GM12892 (cell line): ENCODE results near the gene TDRD12.

ENCODE experiments used
- DNase-seq: peaks from one replicate; pipeline ENCODE4 v3.0.0; 2011; ENCODE audit not compliant: insufficient read length
- FAIRE-seq: peaks from 2 replicates; lab custom pipeline; 2011; peaks lifted over from hg19 to GRCh38; lab: Jason Lieb, UNC
- POLR2A ChIP-seq: IDR thresholded peaks from 2 replicates; pipeline ENCODE4 v1.6.1; 2011; ENCODE audit warnings: low read depth, low read length, control low read depth
- POLR2AphosphoS5 ChIP-seq: IDR thresholded peaks from 2 replicates; pipeline ENCODE4 v1.6.1; 2011; ENCODE audit warnings: low read depth, low read length, control low read depth
- TAF1 ChIP-seq: IDR thresholded peaks from 2 replicates; pipeline ENCODE4 v1.6.1; 2011; ENCODE audit warnings: low read depth, mild to moderate bottlenecking, control low read depth, low read length, borderline replicate concordance

Gene TDRD12

DNA sequence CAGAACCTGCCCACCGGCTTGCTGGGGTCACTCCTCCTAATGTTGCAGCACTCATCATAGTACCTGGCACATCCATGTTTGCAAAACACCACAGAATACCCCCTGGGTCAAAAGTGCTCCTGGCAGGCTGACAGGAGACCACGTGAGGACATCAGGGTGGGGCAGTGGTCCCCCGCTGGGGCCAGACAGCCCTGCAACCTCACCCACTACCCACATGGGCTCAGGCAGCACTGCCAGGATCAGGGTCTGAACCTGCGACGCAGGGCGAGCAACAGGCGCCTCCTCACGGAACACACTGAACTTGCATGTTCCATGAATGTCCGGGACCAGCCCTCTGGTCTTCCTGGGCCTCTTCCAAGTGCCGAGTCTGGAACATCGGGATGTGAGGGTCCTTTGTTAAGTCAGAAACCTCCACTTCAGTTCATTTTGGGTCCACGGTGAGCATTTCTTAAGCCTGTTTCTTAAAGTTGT is 151.4 kb downstream of the TDRD12 start:
- no peak for DNase-seq
- no peak for TF ChIP-seq TAF1
- no peak for TF ChIP-seq POLR2AphosphoS5
- TF ChIP-seq POLR2A: no peak
- FAIRE-seq: no peak

DNA sequence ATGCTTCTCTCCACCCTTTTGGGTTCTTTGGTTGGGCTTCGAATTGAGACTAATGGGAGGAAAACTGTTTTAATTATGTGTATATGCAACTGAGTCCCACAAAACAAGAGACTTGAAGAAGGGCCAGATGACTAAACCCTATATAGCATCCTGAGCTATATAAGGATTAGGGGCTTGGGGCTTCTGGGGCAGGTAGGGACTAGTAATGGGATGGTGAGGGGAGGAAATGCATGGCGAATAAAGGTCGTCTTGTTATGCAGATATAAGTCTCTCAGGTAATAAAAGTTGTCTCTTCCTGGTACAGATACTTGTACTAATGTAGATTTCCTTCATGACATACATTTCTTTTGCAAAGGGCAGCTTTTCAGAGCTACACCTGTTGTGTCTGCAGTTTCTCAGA is 152.8 kb downstream of the TDRD12 start:
- TF ChIP-seq POLR2AphosphoS5 (no peak), POLR2A (no peak)
- DNase-seq (no peak), FAIRE-seq (no peak)

DNA sequence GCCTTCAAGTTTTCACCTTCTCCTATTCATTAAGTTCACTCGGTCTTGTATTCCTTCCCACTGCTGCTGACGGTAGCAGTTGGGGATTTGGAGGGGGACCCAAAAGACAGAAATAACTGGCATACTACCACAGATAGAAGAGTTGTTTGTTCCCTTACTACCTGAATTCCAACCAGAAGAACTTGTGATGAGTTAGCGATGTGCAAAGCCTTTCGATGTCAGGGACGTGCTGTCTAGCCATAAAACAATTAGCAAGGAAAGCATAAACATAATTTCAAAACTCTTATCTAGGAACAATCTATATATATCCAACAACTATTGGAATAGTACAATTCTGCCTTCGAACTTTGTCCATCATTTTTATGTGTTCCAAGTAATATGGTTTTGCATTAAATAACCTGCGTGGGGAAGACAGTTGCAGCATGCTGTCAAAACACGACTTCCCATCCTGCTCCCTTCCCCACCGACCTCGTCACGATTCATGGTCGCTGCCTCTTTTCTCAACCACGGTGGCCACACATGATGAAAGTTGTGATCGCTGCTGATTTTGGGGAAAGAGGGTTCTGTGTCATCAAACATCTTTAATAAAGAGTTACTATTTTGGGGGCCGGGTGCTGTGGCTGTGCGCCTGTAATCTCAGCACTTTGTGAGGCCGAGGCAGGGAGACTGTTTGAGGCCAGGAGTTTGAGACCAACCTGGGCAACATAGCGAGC is 153.8 kb downstream of the TDRD12 start:
- FAIRE-seq: no peak

DNA sequence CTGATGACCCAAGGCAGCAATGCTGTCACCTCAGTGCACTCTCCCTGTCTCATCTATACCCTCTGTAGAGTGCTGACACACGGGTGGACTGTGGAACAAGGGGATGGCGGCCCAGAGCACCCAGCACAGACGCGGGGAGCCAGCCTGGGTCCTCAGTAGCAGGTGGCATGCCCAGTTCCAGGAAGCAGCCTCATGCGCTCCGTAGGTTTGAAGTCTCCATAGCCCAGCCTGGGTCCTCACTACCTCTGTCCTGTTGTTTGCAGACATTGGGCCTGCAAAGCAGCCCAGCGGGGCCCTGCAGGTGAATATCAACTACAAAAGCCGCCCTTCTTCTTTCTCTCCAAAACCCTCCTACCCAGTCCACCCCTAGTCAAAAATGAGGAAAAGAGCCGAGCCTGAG is 155.0 kb downstream of the TDRD12 start:
- FAIRE-seq (no peak), DNase-seq (no peak)
- no peak for TF ChIP-seq TAF1
- TF ChIP-seq POLR2A: no peak
- TF ChIP-seq POLR2AphosphoS5: no peak

More for the DNA sequence above, 153.8 kb downstream of the TDRD12 start:
- no peak for TF ChIP-seq TAF1
- TF ChIP-seq POLR2AphosphoS5: no peak
- no peak for TF ChIP-seq POLR2A
- DNase-seq: no peak

DNA sequence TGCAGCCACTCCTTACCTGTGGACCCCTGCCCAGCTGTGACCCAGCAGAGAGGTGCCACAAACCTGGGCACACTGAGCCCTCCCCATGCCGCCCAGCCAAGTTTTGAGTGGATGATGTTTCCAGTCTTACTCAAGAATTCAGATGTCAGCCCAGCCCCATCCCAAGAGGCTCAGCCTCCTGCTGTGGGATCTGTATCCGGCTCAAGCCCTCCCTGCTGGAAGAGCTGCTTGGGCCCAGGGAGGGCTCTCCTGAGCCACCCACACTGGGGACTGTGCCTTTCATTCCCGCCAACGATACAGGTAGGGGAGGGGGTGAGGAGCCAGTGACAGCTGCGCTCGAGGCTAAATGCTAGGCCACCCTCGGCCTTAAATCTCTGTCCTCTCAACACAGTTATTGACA is 155.9 kb downstream of the TDRD12 start:
- DNase-seq: no peak
- TF ChIP-seq TAF1: no peak
- TF ChIP-seq POLR2A: no peak
- TF ChIP-seq POLR2AphosphoS5: no peak
- no peak for FAIRE-seq

DNA sequence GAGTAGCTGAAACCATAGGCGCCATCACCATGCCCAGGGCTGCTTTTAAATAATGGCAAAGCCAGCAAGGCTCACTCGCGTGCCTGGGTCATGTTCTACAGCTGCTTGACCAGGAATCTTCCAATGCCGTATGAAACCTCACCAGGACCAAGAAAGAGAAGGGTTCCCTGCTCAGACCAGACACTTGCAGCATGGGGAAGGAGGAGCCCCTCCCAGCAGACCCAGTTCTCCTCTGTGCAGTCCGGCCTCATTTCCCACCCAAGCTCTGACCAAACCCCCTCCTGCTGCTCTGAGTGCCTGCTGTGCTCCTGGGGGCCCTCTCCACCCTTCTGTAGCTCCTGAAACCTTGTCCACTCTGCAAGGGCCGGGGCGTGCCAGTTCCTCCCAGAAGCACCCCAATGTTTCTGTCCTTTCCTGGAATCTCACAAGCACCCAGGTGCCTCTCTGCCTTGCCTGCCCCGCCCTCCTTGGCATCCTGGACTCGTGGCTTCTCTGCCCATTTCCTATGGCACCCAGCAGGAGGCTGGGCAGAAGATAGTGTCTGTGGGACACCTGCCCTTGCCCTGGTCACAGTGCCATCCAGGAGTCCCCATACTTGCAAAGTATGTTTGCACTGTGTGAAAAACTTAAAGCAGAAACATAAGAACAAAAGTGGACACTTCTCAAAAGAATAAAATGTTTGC is 156.8 kb downstream of the TDRD12 start:
- no peak for DNase-seq

DNA sequence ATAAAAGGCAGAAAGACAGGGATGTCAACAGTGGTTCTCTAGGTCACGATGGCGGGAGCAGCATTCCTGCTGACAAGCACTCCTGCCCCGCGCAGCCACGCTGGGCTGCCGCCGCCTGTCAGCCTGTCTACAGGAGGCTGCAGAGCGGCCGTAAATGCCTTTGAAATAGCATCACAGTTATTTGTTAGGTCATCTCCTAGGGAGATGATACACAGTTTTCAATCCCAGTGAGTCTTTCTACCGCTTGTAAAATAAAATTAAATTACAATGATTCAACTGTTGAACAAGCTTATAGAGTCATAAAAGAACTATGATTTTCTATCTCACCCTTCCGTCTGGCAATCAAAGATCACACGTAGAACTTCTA is 157.3 kb downstream of the TDRD12 start:
- FAIRE-seq (no peak), DNase-seq (no peak)
- no peak for TF ChIP-seq POLR2AphosphoS5
- no peak for TF ChIP-seq POLR2A
- TF ChIP-seq TAF1: no peak

More for the DNA sequence above, 156.8 kb downstream of the TDRD12 start:
- no peak for FAIRE-seq
- no peak for TF ChIP-seq POLR2A
- no peak for TF ChIP-seq POLR2AphosphoS5
- TF ChIP-seq TAF1: no peak
